GM19099 (cell line): ENCODE data around the gene RNU1-4.
"Not testable (repeated sequence)": the region's sequence is repeated elsewhere in the genome, so short reads cannot be mapped to it uniquely, and the experiment has no call there.

Experiments used
- POLR2A ChIP-seq: IDR thresholded peaks from 3 replicates; pipeline ENCODE4 v1.6.1; 2011; ENCODE audit warnings: low read depth; ENCODE audit not compliant: insufficient read length; ENCODE audit errors: extremely low read depth

RNU1-4 gene

GRCh38 chr1:16740047-16740964 is at the start of gene RNU1-4:
Gene RNU1-4 (plus strand): TSS chr1:16740516.
- not testable (repeated sequence) for TF ChIP-seq POLR2A

DNA sequence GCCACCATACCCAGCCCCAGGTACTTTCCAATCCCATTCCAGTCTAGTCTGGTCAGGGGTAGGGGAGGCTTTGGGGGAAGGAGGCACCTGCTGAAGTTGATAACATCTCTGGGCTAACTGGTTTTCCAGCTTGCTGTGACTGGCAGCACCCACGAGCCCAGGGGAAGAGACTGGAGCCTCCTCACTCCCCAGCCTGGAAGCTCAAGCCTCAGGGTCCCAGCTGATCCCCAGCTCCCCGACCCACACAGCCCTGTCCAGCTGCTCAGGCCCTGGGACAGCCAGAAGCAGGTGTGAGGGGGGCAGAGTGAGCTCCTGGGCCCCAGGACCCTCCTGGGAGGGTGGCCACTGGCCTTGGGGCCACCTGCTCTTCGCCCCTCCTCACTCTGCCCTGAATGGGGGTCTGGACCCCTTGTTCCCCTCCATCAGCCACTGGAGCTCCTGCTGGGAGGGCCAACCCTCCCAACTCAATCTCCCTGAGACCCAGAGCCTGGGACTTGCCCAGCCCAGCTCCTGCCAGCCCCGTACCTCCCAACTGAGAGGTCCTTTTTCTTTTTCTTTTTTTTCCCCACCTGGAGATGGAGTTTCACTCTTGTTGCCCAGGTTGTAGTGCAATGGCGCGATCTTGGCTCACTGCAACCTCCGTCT is 23.5 kb upstream of the RNU1-4 start:
- TF ChIP-seq POLR2A: no peak

- TF ChIP-seq POLR2A: no peak
Observed at GRCh38 chr1:16717336-16718098, 22.8 kb upstream of the RNU1-4 start.

DNA sequence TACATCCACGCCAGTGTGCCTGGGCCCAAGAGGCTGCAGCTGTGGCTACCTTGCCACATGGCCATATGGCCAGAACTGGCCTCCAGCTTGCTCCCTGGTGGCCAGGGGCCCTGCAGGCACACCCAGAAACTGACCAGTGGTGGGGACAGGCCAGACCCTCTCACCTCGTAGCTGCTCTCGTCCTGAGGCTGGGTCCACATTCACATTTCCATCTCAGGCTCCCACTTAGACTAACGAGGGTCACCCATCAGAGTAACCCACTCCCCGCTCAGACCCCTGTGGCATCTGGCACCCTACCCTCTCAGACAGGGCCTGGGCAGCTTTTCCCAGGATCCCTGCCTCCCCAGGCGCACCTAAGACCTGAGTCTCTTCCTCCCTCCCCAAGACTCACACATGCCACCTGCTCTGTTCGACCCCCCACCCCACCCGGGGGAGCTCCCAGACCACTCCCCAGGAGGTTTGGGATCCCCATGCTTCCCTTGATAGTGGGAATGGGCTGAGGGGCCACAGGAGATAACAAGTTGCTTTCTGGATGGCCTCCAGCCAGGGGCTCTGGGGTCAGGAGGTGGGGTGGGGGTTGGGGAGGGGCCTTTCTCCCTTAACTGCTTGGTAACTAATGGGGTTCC is 21.3 kb upstream of the RNU1-4 start:
- no peak for TF ChIP-seq POLR2A

DNA sequence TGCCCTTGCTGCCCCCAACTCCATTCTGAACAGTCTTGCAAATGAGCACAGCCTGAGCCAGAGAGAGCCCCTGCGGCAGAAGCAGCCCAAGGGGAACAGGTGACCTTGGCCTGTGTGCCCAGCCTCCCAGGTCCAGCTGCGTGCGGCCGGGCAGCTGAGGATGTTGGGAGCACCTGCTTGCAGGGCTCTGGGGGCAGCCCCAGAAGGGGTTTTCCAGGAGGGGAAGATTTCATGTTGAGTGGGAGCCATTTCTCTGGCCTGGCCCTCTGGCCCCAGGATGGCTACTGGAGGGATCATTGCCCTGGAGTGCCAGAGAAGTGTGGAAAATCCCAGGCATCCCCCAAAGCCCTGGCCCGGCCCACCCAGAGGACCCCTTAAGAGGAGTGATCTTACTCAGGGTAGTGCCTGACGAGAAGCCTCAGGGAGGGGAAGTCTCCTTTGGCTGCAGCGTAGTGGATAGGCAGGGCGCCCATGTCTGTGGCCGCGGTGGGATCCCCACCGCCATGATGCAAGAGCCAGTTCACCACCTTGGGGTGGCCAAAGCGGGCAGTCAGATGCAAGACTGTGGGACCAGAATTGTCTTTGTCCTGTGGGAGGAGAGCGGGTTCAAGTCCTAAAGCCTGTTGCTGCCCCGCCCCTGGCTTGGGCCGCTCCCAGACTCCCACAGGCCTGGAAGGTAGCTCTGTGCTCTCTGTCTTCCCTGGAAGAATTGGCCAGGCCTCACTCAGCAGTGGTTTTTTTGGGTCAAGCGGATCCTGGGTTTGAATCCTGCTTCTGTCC is 20.6 kb upstream of the RNU1-4 start:
- no peak for TF ChIP-seq POLR2A

DNA sequence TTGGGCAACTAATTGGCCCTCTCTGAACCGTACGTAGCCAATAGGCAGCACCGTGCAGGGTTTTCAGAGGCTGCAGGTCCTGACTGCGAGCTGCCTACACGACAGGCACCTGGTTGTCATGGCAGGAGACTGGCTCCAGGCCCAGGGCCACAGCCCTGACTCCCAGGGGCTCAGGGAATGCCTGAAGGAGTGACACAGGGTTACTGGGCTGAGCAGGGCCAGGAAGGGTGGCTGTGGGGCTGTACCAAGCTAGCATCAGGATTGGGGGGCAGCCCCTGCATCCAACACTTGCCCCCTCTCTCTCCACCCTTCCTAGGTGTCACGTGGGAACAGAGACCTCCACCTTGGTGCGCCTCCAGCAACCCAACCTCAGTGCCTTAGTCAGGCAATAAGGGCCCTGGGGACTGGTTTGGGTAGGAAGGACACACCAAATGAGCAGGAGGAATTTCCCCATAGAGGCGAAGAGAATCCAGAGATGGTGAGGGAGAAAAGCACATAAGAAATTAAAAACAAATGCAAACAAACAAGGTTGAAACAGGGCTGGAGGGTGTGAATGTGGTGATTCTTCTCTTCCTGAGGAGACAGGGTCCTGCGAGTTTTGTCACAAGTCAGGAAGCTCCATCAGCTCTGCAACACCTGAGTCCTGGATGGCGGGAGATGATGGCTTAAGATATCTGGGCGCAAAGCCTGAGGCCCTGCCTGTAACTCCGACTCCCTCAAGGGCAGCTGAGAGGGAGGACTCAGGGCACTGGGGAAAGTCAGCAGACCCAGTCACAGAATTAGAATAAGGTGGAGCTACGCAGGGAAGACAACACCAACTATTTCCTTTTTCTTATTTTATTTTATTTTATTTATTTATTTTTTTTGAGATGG is 19.7 kb upstream of the RNU1-4 start:
- no peak for TF ChIP-seq POLR2A

- no peak for TF ChIP-seq POLR2A
Observed at GRCh38 chr1:16721871-16722641, 18.3 kb upstream of the RNU1-4 start.

- no peak for TF ChIP-seq POLR2A
Observed at GRCh38 chr1:16724718-16725438, 15.4 kb upstream of the RNU1-4 start.

- TF ChIP-seq POLR2A: no peak
Observed at GRCh38 chr1:16727190-16728111, 12.9 kb upstream of the RNU1-4 start.
